Measurements from ENCODE around the gene IL22RA1. TPM values are rescaled to one million over a fixed set of nuclear protein-coding genes. Genes with fewer than 3 reads are reported as not detected.

Gene IL22RA1
- total and polyA plus RNA-seq, 2 donors (not counting 1 experiment from before 2014, with no cell fraction given): under 0.01 to 0.03 TPM

- Histone ChIP-seq H3K27ac (ENCODE audit: insufficient read depth, low read length) (no peak overlapping the region), H3K79me2 (ENCODE audit: control insufficient read depth, insufficient read depth, low read length) (no peaks in the 10 kb centered on the region), H3K4me2 (ENCODE audit: extremely low read depth, insufficient read depth, low read length) (no peak overlapping the region), H4K20me1 (ENCODE audit: control insufficient read depth, extremely low read depth, insufficient read depth, low read length) (no peaks in the 10 kb centered on the region), H3K9me3 (ENCODE audit: control insufficient read depth, insufficient read depth, low read depth, low read length) (no peaks in the 10 kb centered on the region), H2AFZ (ENCODE audit: low read length) (no peak overlapping the region), H3K4me1 (ENCODE audit: control insufficient read depth, extremely low read depth, insufficient read depth, low read length) (no peaks in the 10 kb centered on the region), H3K9ac (ENCODE audit: insufficient read depth, low read length) (no peak overlapping the region), H3K27me3 (ENCODE audit: control insufficient read depth, insufficient read depth, low read length) (peaks cover 7% of the 10 kb centered on the region), H3K4me3 (replicated peaks in 1 of 4; ENCODE audit: control extremely low read depth in 1 of 4, insufficient read depth in 1 of 4, low read depth in 3 of 4, low read length in 4 of 4) (no peak overlapping the region), H3K36me3 (ENCODE audit: control insufficient read depth, insufficient read depth, low read length) (no peaks in the 10 kb centered on the region)
- DNase-seq (ENCODE audit: low read depth in 2 of 2): no peak
- TF ChIP-seq EZH2 (IDR thresholded peaks at IDR 0.05; ENCODE audit: low read length, missing control alignments) (no peak), CTCF (conservative IDR thresholded peaks at IDR 0.05 in 1 of 2, IDR thresholded peaks at IDR 0.05 in 1 of 2; ENCODE audit: low read depth in 1 of 2, low read length in 2 of 2) (no peak)
Observed at GRCh38 chr1:24139222-24139489, 3.8 kb downstream of the IL22RA1 start.

GRCh38 chr1:24138476-24139221 lies 4.3 kb downstream of the IL22RA1 start:
- Histone ChIP-seq H3K4me1 (ENCODE audit: control insufficient read depth, extremely low read depth, insufficient read depth, low read length) (no peaks in the 10 kb centered on the region), H2AFZ (ENCODE audit: low read length) (no peak overlapping the region), H4K20me1 (ENCODE audit: control insufficient read depth, extremely low read depth, insufficient read depth, low read length) (no peaks in the 10 kb centered on the region), H3K79me2 (ENCODE audit: control insufficient read depth, insufficient read depth, low read length) (no peaks in the 10 kb centered on the region), H3K9me3 (ENCODE audit: control insufficient read depth, insufficient read depth, low read depth, low read length) (no peaks in the 10 kb centered on the region), H3K27ac (ENCODE audit: insufficient read depth, low read length) (no peak overlapping the region), H3K9ac (ENCODE audit: insufficient read depth, low read length) (no peak overlapping the region), H3K4me3 (replicated peaks in 1 of 4; ENCODE audit: control extremely low read depth in 1 of 4, insufficient read depth in 1 of 4, low read depth in 3 of 4, low read length in 4 of 4) (no peak overlapping the region), H3K4me2 (ENCODE audit: extremely low read depth, insufficient read depth, low read length) (no peak overlapping the region), H3K36me3 (ENCODE audit: control insufficient read depth, insufficient read depth, low read length) (no peaks in the 10 kb centered on the region), H3K27me3 (ENCODE audit: control insufficient read depth, insufficient read depth, low read length) (peaks cover 5% of the 10 kb centered on the region)
- no peak for DNase-seq (ENCODE audit: low read depth in 2 of 2)
- TF ChIP-seq EZH2 (IDR thresholded peaks at IDR 0.05; ENCODE audit: low read length, missing control alignments): no peak
- TF ChIP-seq CTCF (conservative IDR thresholded peaks at IDR 0.05 in 1 of 2, IDR thresholded peaks at IDR 0.05 in 1 of 2; ENCODE audit: low read depth in 1 of 2, low read length in 2 of 2): no peak

GRCh38 chr1:24136956-24137539 lies 5.9 kb downstream of the IL22RA1 start:
- Histone ChIP-seq H3K4me3 (replicated peaks in 1 of 4; ENCODE audit: control extremely low read depth in 1 of 4, insufficient read depth in 1 of 4, low read depth in 3 of 4, low read length in 4 of 4) (no peak overlapping the region), H3K79me2 (ENCODE audit: control insufficient read depth, insufficient read depth, low read length) (no peaks in the 10 kb centered on the region), H3K27ac (ENCODE audit: insufficient read depth, low read length) (no peak overlapping the region), H2AFZ (ENCODE audit: low read length) (no peak overlapping the region), H3K9me3 (ENCODE audit: control insufficient read depth, insufficient read depth, low read depth, low read length) (no peaks in the 10 kb centered on the region), H3K36me3 (ENCODE audit: control insufficient read depth, insufficient read depth, low read length) (no peaks in the 10 kb centered on the region), H3K9ac (ENCODE audit: insufficient read depth, low read length) (no peak overlapping the region), H4K20me1 (ENCODE audit: control insufficient read depth, extremely low read depth, insufficient read depth, low read length) (no peaks in the 10 kb centered on the region), H3K4me1 (ENCODE audit: control insufficient read depth, extremely low read depth, insufficient read depth, low read length) (no peaks in the 10 kb centered on the region), H3K4me2 (ENCODE audit: extremely low read depth, insufficient read depth, low read length) (no peak overlapping the region), H3K27me3 (ENCODE audit: control insufficient read depth, insufficient read depth, low read length) (peaks cover 4% of the 10 kb centered on the region)
- no peak for DNase-seq (ENCODE audit: low read depth in 2 of 2)
- TF ChIP-seq CTCF (conservative IDR thresholded peaks at IDR 0.05 in 1 of 2, IDR thresholded peaks at IDR 0.05 in 1 of 2; ENCODE audit: low read depth in 1 of 2, low read length in 2 of 2): no peak

All from fibroblast of lung (primary cell).